Mammary epithelial cell (primary cell): Measurements from ENCODE around the gene MSTN.

Experiments
- EZH2 ChIP-seq: IDR thresholded peaks from 2 replicates; pipeline ENCODE4 v1.6.1; 2012; ENCODE audit warnings: low read length, inconsistent platforms, borderline replicate concordance
- TF ChIP-seq, protein P1 (sequence below), 2 donors: IDR thresholded peaks in 1 of 2; conservative IDR thresholded peaks in 1 of 2; 2 replicates each; pipeline ENCODE4 v1.5.1; 2011 to 2012; ENCODE audit warnings: inconsistent platforms in 2 of 2, low read length in 2 of 2, mild to moderate bottlenecking in 2 of 2, control low read depth in 1 of 2, low read depth in 1 of 2; ENCODE audit not compliant: insufficient read depth in 1 of 2; ENCODE audit errors: extremely low read depth in 1 of 2

GRCh38 chr2:190050001-190050400, 12.5 kb downstream of the MSTN start:
- TF ChIP-seq, protein P1, sequence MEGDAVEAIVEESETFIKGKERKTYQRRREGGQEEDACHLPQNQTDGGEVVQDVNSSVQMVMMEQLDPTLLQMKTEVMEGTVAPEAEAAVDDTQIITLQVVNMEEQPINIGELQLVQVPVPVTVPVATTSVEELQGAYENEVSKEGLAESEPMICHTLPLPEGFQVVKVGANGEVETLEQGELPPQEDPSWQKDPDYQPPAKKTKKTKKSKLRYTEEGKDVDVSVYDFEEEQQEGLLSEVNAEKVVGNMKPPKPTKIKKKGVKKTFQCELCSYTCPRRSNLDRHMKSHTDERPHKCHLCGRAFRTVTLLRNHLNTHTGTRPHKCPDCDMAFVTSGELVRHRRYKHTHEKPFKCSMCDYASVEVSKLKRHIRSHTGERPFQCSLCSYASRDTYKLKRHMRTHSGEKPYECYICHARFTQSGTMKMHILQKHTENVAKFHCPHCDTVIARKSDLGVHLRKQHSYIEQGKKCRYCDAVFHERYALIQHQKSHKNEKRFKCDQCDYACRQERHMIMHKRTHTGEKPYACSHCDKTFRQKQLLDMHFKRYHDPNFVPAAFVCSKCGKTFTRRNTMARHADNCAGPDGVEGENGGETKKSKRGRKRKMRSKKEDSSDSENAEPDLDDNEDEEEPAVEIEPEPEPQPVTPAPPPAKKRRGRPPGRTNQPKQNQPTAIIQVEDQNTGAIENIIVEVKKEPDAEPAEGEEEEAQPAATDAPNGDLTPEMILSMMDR (conservative IDR thresholded peaks at IDR 0.05 in 1 of 2, IDR thresholded peaks at IDR 0.05 in 1 of 2; ENCODE audit: extremely low read depth in 1 of 2, insufficient read depth in 1 of 2, low read depth in 1 of 2, low read length in 2 of 2): no peak
- TF ChIP-seq EZH2: no peak
